Measurements from ENCODE around the gene KCNE3.

- TF ChIP-seq CTCF (IDR thresholded peaks at IDR 0.05) (no peak), POLR2A (IDR thresholded peaks at IDR 0.05) (no peak)
These were observed 9.2 kb upstream of the KCNE3 start for GRCh38 chr11:74476536-74476935.
